ENCODE measurements around the gene MMP1. TPM values are rescaled to one million over a fixed set of nuclear protein-coding genes. Genes with fewer than 3 reads are reported as not detected.

The MMP1 gene
- total RNA-seq, 1 experiment from 2014 or later, result 0.35 TPM

GRCh38 chr11:102784380-102784779 is 13.6 kb downstream of the MMP1 start:
- no peak overlapping the region for H3K4me2 ChIP-seq
- ChIA-PET CTCF (no interaction called here), POLR2A (ENCODE audit: unreplicated experiment) (no interaction called here)
- H3K27ac ChIP-seq, result no peak overlapping the region
- no peaks in the 10 kb centered on the region for H3K9me3 ChIP-seq (ENCODE audit: insufficient read depth, low read depth)
- no peak for TF ChIP-seq EZH2 (IDR thresholded peaks at IDR 0.05; ENCODE audit: low read depth)
- no peak for TF ChIP-seq CTCF (conservative IDR thresholded peaks at IDR 0.05)
- H3K9me2 ChIP-seq (ENCODE audit: insufficient read depth), result no peaks in the 10 kb centered on the region
- H3K79me2 ChIP-seq (ENCODE audit: low read depth), result no peaks in the 10 kb centered on the region
- DNase-seq, result no peak
- no peak overlapping the region for H3K4me3 ChIP-seq
- intact Hi-C loops (cut with micrococcal nuclease; ENCODE audit: unreplicated experiment), result no loop called here
- no peaks in the 10 kb centered on the region for H4K20me1 ChIP-seq (ENCODE audit: insufficient read depth)
- H3K4me1 ChIP-seq (replicated peaks; ENCODE audit: insufficient read depth), result peaks cover 20% of the 10 kb centered on the region
- H3F3A ChIP-seq (ENCODE audit: insufficient read depth, low read depth), result peaks cover 19% of the 10 kb centered on the region; the same call in 1 of the 2 replicates
- no TSS peak for BruUV-seq (replicated peaks)
- no peaks in the 10 kb centered on the region for H3K27me3 ChIP-seq (ENCODE audit: insufficient read depth, low read depth)
- no peak overlapping the region for H2AFZ ChIP-seq
- no peaks in the 10 kb centered on the region for H3K36me3 ChIP-seq (ENCODE audit: low read depth)

- no peaks in the 10 kb centered on the region for H3K79me2 ChIP-seq (ENCODE audit: low read depth)
- no peaks in the 10 kb centered on the region for H3K36me3 ChIP-seq (ENCODE audit: low read depth)
- TF ChIP-seq EZH2 (IDR thresholded peaks at IDR 0.05; ENCODE audit: low read depth), result no peak
- no peak for TF ChIP-seq CTCF (conservative IDR thresholded peaks at IDR 0.05)
- peaks cover 19% of the 10 kb centered on the region; the same call in 1 of the 2 replicates for H3F3A ChIP-seq (ENCODE audit: insufficient read depth, low read depth)
- H2AFZ ChIP-seq, result no peak overlapping the region
- H3K4me2 ChIP-seq, result 0 out of 2 replicates have a peak overlapping the region, but pooled peaks have one; percentile 3
- H3K27me3 ChIP-seq (ENCODE audit: insufficient read depth, low read depth), result no peaks in the 10 kb centered on the region
- no peaks in the 10 kb centered on the region for H3K9me2 ChIP-seq (ENCODE audit: insufficient read depth)
- peaks cover 20% of the 10 kb centered on the region for H3K4me1 ChIP-seq (replicated peaks; ENCODE audit: insufficient read depth)
- no peak overlapping the region for H3K27ac ChIP-seq
- no peaks in the 10 kb centered on the region for H4K20me1 ChIP-seq (ENCODE audit: insufficient read depth)
- peak in 1 of 2 experiments; percentile 78 for DNase-seq
- ChIA-PET CTCF (interaction anchor here (0.7 kb wide), 1 partner anchor 8 kb away, joined by 3 read pairs; no protein-coding TSS in a partner anchor), POLR2A (ENCODE audit: unreplicated experiment) (no interaction called here)
- no TSS peak for BruUV-seq (replicated peaks)
- no peak overlapping the region for H3K4me3 ChIP-seq
- intact Hi-C loops (cut with micrococcal nuclease; ENCODE audit: unreplicated experiment), result no loop called here
- no peaks in the 10 kb centered on the region for H3K9me3 ChIP-seq (ENCODE audit: insufficient read depth, low read depth)
Measured at GRCh38 chr11:102783720-102784119, 14.2 kb downstream of the MMP1 start.

GRCh38 chr11:102783016-102783415 is 14.9 kb downstream of the MMP1 start:
- peaks cover 19% of the 10 kb centered on the region; the same call in 1 of the 2 replicates for H3F3A ChIP-seq (ENCODE audit: insufficient read depth, low read depth)
- H3K27me3 ChIP-seq (ENCODE audit: insufficient read depth, low read depth), result no peaks in the 10 kb centered on the region
- ChIA-PET CTCF (interaction anchor here (0.7 kb wide), 1 partner anchor 8 kb away, joined by 3 read pairs; no protein-coding TSS in a partner anchor), POLR2A (ENCODE audit: unreplicated experiment) (no interaction called here)
- H3K4me1 ChIP-seq (replicated peaks; ENCODE audit: insufficient read depth), result peaks cover 20% of the 10 kb centered on the region
- no peaks in the 10 kb centered on the region for H4K20me1 ChIP-seq (ENCODE audit: insufficient read depth)
- no peak for TF ChIP-seq EZH2 (IDR thresholded peaks at IDR 0.05; ENCODE audit: low read depth)
- no peak for TF ChIP-seq CTCF (conservative IDR thresholded peaks at IDR 0.05)
- no peaks in the 10 kb centered on the region for H3K79me2 ChIP-seq (ENCODE audit: low read depth)
- intact Hi-C loops (cut with micrococcal nuclease; ENCODE audit: unreplicated experiment), result no loop called here
- H3K9me2 ChIP-seq (ENCODE audit: insufficient read depth), result no peaks in the 10 kb centered on the region
- H2AFZ ChIP-seq, result no peak overlapping the region
- DNase-seq, result no peak
- no peaks in the 10 kb centered on the region for H3K9me3 ChIP-seq (ENCODE audit: insufficient read depth, low read depth)
- no peaks in the 10 kb centered on the region for H3K36me3 ChIP-seq (ENCODE audit: low read depth)
- H3K4me3 ChIP-seq, result no peak overlapping the region
- no peak overlapping the region for H3K27ac ChIP-seq
- H3K4me2 ChIP-seq, result no peak overlapping the region
- no TSS peak for BruUV-seq (replicated peaks)
